NCI-H2081 (cell line): ENCODE results near the gene GUCA2A.
"Not testable (repeated sequence)": the region's sequence is repeated elsewhere in the genome, so short reads cannot be mapped to it uniquely, and the experiment has no call there.

Source experiments
- DNase-seq, 2 experiments: peaks; one replicate each; lab custom pipeline; 2025; lab: John Stamatoyannopoulos, UW

The GUCA2A gene, protein sequence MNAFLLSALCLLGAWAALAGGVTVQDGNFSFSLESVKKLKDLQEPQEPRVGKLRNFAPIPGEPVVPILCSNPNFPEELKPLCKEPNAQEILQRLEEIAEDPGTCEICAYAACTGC

DNA sequence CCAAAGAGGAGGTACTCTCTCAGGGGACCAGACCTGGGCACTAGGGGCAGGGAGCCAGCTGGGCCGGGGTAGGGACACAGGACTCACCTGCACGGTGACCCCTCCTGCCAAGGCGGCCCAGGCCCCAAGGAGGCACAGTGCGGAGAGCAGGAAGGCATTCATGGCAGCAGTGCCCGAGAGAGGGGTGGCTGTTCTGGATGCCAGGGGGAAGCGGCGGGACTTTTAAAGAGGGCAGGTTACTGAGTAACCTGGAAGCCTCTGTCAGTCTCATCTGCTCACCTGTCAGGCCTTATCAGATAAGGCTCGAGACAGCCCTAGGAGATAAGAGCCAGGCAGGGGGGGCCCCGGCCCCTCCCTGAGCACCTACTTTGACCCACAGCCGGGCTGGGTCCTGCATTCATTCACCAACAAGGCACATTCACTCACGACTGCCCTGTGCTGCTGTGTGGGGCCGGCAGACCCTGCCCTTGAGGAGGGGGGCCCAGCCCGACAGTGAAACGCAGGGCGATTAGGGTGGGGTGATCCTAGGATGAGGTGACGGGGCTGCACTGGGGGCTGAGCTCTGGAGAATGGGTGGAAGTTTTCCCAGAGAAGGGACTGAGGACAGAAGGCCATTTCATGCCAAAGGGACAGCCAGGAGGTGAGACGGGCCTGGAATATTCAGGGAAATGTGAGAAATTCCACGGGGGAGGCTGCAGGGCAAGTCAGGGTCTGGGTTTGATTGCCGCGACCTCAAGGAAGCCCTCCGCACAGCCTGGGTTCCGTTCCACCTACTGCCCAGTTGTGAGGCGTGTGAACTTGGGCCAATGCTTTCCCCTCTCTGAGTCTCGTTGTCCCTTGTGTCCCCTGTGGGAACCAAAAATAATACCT, at the start of gene GUCA2A:
Gene GUCA2A (minus strand): TSS at position 195 of the 870 bp plus-strand sequence. CDS start 33 bp downstream, at position 162.
- DNase-seq: no peak

DNA sequence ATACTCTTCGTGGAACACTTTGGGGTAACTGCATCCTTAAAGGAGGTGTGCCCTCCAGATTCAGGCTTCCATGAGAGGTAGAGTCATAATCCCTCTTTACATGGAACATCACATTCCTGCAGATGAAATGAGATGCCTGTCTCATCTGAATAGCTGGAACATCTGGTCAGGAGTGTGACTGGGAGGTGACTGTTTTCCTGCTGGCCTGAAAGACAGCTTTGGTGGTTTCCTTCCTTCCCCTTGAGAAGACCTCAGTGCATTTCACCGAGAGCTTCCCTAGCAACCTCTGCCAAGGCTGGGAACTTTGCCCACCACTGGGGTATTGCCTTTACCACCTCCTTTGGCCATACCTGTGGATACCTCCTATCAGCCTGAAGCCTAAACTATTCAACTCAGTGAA, 46.7 kb upstream of the GUCA2A start:
- no peak for DNase-seq

DNA sequence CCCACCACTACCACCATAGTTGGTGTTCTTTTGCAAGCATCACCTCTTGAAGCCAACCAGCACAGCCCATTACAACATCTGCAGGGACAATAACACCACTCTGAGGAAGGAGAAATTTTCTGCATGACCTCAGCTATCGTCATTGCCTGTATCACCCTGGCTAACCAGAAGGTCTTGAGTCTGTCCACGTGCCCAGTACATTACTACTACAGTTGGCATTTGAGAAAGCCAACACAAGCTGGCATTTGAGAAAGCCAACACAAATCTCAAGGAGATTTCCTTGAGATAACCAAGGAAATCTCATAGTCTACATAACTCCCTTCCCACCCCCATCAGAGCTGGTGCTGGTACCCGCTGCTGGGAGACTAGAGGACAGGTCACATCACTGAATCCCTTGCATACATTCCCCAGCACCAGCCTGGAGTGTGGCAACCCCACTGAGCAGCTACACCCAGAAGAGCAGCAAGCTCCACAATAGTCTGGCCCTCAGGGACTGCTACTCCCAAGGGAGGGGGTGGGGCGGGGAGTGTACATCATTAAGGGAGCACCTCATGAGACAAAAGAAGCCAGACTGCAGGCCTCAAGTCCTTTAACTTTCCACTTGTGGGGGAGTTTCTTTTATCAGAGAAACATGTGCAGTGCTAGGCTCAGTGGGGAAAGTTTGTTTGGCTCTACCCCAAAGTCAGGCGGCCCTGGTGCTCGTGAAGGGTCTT, 46.0 kb upstream of the GUCA2A start:
- DNase-seq: no peak

DNA sequence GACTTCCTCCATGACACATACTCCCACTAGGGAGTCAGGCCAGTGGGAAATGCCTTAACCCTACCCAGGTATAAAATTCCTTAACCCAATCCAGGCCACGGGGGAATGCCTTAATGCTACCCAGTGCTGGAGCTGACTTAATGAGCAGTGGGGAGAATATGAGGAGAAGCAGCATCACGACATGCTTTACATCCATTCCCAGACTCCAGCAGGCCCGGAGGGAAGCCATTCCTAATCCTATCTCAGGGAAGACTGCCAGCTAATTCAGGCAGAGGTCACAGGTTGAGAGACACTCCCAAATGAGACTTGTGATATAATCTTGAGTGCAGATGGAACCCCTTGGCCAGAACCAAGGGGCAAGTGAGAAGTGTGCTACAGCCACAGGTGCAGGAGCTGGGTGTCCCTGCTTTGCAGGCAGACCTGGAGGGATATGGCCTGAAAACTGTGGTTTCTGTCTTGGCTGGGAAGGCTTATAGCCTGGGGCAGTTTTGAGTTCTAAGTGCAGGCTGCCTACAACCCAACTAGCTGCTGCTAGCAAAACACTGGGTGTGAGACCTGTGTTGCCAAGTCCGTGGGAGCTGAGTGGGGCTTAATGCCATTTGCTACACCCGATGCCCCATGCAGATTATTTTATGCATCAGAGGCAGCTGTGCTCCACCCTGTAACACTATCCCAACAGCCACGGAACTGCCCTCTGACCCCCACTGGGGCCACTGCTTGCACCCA, 45.1 kb upstream of the GUCA2A start:
- DNase-seq: no peak

DNA sequence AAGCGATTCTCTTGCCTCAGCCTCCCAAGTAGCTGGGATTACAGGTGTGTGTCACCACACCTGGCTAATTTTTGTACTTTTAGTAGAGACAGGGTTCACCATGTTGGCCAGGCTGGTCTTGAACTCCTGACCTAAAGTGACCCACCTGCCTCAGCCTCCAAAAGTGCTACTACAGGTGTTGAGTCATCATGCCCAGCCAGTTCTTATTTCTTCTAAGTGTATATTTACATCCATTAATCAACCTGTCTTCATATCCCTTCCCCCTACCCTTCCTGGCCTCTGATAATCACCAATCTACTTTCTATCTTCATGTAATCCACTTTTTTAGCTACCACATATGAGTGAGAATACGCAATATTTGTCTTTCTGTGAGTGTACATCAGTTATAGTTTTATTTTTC, 42.4 kb upstream of the GUCA2A start:
- not testable (repeated sequence) for DNase-seq

DNA sequence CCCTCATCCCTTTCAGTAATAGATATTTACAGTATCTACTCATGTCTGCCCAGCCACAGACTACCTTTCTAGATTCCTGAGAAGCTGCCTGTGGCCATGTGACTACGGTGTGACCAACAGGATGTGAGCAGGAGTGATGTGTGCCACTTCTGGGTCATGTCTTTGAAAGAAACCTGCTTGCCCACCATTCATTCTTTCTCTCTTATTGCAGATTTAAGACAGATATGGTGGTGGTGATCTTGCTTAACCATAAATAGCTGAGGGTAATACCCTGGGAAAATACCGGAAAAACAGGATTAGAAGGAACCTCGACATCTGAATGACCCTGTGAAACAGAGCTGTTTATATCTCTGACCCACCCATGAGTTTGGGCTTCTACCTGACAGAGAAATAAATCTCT, 41.6 kb upstream of the GUCA2A start:
- no peak for DNase-seq

DNA sequence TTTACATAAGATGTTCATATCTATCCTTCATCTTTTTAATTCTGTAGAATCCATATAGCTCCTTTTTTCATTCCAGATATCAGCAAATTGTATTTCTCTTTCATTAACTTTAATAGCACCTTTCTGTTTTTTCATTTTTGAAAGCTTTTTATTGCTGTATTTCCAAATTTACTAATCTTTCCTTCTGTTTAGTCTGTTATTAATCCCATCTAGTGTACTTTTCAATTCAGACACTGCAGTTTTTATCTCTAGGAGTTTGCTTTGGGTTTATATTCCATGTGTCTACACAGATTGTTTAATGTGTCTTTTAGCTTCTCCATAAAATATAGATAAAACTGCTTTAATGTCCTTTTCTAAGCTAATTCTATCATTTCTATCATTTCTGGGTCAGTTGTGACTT, 37.4 kb upstream of the GUCA2A start:
- DNase-seq: no peak

DNA sequence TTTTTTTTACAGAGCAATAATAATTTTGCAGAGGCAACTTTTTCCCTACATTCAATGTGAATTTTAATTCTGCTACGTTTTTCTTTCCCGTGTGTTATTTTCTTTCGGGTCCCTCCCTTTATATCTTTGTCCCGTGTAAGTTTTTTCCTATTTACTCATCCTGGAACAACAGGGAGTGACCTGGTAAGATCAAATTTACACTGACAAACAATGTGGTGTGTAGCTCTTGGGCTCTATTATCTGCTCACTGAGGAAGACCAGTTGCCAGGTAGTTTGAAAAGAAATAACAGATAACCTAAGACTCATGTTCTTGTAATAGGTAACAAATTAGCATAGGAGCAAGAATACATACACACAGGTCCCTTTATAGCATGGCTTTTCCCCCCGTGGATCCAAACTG, 33.7 kb upstream of the GUCA2A start:
- no peak for DNase-seq

DNA sequence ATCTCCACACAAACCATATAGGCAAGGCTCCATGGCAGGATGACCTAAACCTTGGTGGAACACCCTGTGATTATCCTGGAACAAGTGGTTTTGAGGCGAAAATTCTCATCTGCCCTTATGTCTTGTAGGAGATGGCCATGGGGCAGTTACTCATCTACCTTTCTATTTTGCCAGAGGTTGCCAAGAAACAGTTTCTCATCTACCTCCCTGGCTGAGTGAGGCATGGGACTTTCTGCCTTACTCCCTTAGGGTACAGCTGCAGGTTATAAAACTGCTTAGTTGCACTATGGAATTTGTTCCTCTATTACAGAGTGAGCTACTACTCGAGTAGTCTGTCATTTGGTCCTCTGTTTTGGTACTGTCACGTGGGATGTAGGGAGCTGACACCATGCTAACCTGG, 31.3 kb upstream of the GUCA2A start:
- no peak for DNase-seq

DNA sequence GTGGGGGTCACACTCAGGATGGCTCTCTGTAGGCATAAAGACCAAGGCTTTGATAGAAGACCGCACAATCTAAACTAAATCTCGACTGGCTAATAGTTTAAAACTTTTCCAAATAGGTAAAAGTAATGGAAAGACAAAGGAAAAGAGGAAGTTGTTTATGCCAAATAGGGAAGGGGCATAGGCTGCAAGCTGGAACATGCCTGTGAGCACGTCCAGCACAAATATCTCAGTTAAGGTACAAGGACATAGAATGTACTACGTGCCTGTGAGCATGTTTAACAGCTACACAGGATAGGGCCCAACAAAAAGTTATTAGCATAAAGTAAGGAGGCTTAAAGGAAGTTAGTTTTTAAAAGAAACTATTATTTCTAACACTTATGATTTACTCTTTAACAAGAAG, 27.6 kb upstream of the GUCA2A start:
- DNase-seq: no peak

DNA sequence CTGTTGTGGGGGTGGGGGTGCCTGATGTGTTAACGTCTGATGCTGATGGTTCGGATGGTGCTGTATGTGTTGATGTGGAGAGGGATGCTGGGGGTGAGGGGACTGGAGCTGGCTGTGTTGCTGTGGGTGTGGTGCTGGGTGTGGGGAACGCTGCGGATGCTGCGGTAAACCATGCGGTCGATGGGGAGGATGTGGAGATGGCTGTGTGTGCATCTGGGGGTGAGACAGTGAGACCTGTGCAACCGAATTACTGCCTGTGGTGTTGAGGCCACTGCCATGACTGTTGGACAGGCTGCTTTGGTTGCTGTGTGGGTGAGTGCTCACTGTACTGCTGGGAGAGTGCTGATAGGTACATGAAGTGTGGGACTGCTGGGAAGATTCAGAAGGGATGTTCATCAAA, 26.8 kb upstream of the GUCA2A start:
- no peak for DNase-seq

DNA sequence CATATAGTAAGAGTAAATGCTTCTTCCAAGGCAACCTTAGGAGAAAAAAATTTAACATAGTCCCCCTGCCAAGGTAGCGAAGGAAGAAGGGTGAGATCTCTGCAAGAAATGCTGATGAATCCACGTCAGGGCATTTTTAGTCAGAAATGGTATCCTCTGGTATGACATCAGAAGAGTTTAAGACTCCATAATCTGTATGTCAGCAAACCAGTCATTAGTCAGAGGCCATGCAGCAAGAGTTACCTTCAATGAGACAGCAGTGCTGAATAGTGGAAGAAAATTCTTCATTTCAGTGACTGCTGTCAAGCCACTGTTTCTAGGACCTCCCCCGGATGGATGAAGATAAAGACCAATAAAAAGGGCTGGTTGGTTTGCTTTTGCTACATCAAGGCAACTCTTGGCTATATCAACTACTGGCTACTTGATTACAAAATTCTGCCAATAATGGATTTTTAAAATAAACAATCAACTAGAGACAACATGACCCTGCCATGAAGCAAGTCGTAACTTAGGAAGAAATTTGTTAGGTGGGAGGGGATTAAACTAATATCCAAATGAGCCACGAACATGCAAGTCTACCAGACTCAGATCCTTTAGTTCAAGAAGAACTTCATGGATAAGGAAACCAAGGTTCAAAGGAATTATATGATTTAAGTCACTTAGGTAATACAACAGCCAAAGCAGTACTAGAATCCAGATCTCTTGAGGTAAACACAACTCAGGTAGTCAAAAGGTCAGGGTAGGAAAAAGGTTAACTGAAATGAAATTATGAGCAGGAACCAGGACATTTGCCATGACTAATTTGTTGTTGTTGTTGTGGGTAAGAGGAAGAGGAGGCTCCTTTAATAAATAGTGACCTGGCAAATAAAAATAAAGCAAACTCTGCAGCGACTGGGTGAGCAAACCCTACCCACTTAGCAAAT, 25.6 kb upstream of the GUCA2A start:
- DNase-seq: no peak

DNA sequence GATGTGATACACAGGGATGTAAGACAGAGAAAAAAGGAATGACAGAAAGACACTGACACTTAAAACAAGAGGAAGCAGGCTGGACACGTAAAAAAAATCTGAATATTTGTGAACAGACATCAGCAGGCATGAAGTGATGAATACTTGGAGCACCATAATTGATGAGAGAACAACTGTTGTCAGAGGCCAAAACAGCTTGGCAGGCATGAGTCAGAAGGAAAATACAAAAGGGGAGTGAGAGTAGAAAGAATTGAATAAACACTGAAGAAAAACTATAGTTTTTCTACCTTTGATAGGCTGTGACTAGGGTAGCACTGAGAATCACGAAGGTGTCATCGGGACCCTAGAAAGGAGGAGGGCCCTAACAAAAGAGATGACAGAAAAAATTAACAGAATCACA, 21.6 kb upstream of the GUCA2A start:
- no peak for DNase-seq

DNA sequence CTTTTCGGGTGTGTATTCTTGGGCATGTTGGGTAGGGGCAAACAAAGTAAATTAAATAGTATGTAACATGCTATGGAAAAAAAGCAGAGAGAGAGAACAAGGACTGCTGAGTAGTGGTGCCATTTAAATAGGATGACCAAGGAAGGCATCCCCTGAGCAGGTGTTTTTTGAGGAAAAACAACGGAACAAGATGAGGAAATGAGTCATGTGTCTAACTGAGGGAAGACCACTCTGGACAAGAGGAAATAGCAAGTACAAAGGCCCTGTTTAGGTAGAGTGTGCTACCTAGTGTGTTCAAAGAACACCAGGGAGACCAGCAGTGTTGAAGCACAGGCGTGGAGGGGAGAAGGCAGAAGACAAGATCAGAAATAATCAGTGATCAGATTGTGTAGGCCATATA, 20.1 kb upstream of the GUCA2A start:
- DNase-seq: no peak

DNA sequence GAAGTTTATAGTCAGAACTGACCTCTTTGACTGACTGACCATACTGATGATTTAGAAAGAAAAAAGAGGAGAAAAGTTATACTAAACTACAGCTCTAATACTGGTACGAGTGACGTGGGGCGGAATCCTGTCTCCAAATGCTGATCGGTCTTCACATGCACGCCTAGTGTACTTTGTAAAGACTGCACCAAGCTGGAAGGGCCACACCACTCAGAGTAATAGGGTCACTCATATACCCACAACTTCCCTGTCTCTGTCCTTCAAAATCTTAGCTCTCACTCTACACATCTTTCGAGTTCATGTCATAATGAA, 19.4 kb upstream of the GUCA2A start:
- DNase-seq: no peak

DNA sequence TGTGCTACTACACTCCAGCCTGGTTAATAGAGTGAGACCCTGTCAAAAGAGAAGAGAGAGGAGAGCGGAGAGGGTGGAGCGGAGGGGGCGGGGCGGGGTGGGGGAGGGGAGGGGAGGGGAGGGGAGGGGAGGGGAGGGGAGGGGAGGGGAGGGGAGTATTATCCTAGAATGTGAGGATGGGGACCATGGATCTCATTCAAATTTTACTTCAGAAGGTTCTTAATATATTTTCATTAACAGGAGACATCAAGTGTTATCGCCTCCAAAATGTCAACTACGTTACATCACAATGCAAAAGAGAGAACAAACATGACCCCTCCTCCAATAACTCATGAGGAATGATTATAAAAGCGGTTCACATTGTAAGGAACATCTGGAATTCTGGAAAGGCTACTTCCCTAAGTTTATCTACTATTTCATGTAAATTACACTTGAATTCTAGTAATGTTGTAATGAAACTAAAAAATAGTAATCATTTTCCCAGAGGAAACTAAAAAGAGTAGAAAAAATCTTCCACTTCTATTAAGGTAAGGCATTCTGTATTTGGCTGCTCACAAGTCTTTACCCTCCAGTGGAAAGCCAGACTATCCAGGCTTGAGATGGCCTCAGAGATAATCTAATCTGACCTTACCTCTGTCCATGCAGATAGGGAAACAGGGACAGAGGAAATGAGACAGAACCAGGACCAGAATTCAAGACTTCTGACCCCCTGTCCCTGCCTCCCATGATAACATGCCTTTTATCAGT, 18.8 kb upstream of the GUCA2A start:
- DNase-seq: no peak

DNA sequence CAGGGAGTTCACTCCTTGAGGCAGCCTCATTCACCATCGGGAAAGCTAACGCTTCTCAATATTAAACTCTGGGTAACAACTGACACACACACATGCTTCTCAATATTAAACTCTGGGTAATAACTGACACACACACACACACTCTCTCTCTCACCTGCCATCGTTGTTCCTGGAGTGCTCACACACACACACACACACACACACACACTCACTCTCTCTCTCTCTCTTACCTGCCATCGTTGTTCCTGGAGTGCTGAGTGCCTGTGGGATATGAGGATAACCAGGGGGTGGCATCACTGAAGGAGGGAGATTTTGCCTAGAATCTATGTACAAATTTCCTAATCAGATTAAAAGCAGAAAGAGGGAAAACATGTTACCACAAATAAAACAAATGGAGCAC, 17.1 kb upstream of the GUCA2A start:
- no peak for DNase-seq

DNA sequence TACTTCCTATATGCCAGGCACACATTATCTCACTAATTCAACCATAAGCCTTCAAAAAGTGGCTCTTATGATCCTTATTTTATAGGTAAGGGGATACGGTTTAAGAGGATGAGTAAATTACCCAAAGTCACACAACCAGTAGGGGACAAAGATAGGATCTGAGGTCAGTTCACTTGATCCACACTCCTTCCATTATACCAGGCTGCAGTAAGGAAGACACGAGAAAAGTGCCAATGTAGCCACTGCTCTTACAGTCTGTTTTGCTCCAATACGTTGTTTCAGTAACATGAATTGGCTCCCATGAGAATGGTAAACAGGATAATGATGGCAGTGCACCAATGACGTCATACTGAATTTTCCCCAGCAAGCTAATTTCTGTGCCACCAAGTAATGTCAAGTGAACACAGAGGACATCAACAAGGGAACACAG, 15.4 kb upstream of the GUCA2A start:
- no peak for DNase-seq

DNA sequence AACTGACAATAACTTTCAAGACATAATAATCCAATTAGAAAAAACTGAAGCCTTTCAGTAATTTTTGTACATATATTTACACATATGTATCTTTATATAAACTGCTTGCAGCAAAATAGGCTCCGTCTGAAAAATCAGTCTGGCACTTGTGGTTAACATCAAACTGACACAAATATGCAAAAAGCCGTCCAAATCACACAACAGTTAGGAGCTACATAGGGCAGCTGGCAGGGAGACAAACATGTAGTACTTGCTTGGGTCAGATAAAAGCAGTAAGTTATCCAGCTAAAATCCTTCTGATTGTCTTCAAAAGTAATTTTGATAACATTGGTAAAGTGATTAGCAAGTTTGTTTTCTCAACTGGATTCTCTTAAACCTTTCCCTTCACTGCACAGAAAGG, 14.7 kb upstream of the GUCA2A start:
- DNase-seq: no peak

DNA sequence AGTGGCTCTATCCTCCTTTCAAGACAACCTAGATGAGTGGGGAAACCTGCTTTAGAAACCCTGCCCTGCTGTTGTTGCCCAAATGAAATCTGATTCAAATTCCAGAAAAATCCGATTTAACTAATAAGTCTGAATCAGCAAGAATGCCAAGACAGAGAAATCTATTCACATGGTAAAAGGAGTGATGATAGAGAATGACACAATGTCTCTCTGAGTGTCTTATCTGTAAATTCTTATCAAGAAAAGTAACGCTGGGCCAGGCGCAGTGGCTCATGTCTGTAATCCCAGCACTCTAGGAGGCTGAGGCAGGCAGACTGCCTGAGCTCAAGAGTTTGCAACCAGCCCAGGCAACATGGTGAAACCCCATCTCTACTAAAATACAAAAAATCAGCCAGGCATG, 13.7 kb upstream of the GUCA2A start:
- no peak for DNase-seq

DNA sequence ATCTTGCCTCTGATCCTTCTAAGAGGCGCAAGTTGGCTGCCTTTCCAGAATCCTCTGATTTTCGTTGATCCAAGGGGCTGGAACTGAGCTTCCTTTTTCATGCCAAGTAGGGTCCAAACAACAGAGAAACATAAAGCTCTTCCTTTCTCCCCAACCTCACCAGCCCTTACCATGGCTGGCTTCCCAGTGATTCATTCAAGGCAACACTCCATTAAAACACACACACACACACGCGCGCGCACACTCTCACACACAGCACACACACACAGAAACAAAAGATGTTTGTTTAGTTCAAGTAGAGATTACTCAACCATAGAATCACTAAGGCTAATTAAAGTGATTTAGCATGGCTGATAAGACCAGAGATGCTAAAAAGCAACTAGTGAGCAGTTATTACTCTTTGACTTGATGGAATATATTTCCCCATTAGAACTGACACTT, 13.0 kb upstream of the GUCA2A start:
- peak; percentile 41 to 72 for DNase-seq
